Progenitor cell of endocrine pancreas (in vitro differentiated cells): ENCODE data around the gene FLT3. TPM values are rescaled to one million over a fixed set of nuclear protein-coding genes. Genes with fewer than 3 reads are reported as not detected.
"Not testable (repeated sequence)": the region's sequence is repeated elsewhere in the genome, so short reads cannot be mapped to it uniquely, and the experiment has no call there.

ENCODE experiments used
- DNase-seq: peaks from one replicate; pipeline ENCODE4 v3.0.0; 2021; ENCODE audit warnings: low spot score; ENCODE audit not compliant: unreplicated experiment
- H3K27ac Mint-ChIP-seq: 2 replicates; pipeline ENCODE4 v1.8.0; 2021; ENCODE audit warnings: mild to moderate bottlenecking, moderate library complexity, mixed read lengths
- H3K27me3 Mint-ChIP-seq: 2 replicates; pipeline ENCODE4 v1.8.0; 2021; ENCODE audit warnings: mixed read lengths
- H3K36me3 Mint-ChIP-seq: 2 replicates; pipeline ENCODE4 v1.8.0; 2022; ENCODE audit warnings: mixed read lengths; ENCODE audit not compliant: insufficient read depth
- H3K4me1 Mint-ChIP-seq: 2 replicates; pipeline ENCODE4 v1.8.0; 2021; ENCODE audit warnings: low read depth, mixed read lengths
- H3K4me3 Mint-ChIP-seq: 2 replicates; pipeline ENCODE4 v1.8.0; 2021; ENCODE audit warnings: low read depth, mild to moderate bottlenecking, moderate library complexity, mixed read lengths
- H3K9me3 Mint-ChIP-seq: 2 replicates; pipeline ENCODE4 v1.8.0; 2021; ENCODE audit warnings: low read depth, mixed read lengths
- CTCF ChIP-seq: fragments of 200-600 bp; sonication (generic); IDR thresholded peaks from one replicate; pipeline ENCODE4 v1.5.0; 2021; ENCODE audit warnings: antibody characterized with exemption, mild to moderate bottlenecking; ENCODE audit not compliant: unreplicated experiment
- total RNA-seq: library from RNA; stranded (reverse); gene quantifications from 2 replicates; pipeline ENCODE4 v1.2.1, GENCODE V29; 2021

The FLT3 gene
- total RNA-seq, 1 donor from 2014 or later = 0.17 TPM

DNA sequence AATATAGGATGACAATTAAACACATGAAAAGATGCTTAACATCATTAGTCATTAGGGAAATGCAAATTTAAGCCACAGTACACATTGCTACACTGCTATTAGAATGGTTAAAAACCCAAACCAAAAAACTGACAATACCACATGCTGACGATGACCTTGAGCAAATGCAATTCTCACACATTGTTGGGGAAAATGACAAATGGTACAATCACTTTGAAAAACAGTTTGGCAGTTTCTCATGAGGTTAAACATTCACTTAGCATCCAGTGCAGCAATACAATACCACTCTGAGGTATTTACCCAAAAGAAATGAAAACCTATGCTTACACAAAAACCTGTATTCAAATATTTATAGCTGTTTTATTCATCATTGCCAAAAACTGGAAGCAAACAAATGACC, 11.3 kb downstream of the FLT3 start:
- H3K4me3 Mint-ChIP-seq = no peak overlapping the region
- no peaks in the 10 kb centered on the region for H3K4me1 Mint-ChIP-seq
- no peak for DNase-seq
- H3K36me3 Mint-ChIP-seq = no peaks in the 10 kb centered on the region
- peaks cover 14% of the 10 kb centered on the region for H3K27me3 Mint-ChIP-seq
- TF ChIP-seq CTCF = no peak
- H3K9me3 Mint-ChIP-seq = no peaks in the 10 kb centered on the region
- H3K27ac Mint-ChIP-seq = no peak overlapping the region

DNA sequence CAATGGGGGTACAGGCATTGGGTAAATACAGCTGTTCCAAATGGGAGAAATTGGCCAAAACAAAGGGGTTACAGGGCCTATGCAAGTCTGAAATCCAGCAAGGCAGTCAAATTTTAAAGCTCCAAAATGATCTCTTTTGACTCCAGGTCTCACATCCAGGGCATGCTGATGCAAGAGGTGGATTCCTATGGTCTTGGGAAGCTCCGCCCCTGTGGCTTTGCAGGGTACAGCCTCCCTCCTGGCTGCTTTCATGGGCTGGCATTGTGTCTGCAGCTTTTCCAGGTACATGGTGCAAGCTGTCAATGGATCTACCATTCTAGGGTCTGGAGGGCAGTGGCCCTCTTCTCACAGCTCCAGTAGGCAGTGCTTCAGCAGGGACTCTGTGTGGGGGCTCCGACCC, 22.6 kb downstream of the FLT3 start:
- DNase-seq, H3K36me3 Mint-ChIP-seq, H3K9me3 Mint-ChIP-seq, H3K27me3 Mint-ChIP-seq, H3K27ac Mint-ChIP-seq, H3K4me3 Mint-ChIP-seq, H3K4me1 Mint-ChIP-seq: not testable (repeated sequence)

DNA sequence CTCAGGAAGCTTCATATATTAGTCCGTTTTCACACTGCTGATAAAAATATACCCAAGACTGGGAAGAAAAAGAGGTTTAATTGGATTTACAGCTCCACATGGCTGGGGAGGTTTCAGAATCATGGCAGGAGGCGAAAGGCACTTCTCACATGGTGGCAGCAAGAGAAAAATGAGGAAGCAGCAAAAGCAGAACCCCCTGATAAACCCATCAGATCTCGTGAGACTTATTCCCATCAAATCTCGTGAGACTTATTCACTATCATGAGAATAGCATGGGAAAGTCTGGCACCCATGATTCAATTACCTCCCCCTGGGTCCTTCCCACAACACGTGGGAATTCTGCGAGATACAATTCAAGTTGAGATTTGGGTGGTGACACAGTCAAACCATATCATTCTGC, 23.1 kb downstream of the FLT3 start:
- DNase-seq = no peak
- H3K27ac Mint-ChIP-seq = no peak overlapping the region

DNA sequence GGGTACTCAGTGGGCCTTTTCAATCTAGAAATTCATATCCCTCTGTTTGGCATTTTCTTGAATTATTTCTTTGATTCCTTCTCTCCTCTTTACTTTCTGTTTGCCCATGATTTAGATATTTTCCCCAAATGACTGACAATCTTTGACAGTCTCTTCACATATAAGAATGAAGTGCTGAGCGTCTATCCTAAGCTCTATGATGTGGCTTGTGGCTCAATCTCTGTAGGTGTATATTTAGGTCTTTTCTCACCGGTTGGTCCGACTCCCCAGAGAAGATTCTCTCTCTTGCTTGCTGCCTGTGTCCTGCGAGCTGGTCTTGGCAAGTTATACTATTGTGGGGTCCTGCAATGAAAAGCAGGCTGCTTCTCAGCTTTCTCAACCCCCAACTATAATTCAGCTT, 29.0 kb downstream of the FLT3 start:
- H3K36me3 Mint-ChIP-seq = no peaks in the 10 kb centered on the region
- no peak for TF ChIP-seq CTCF
- no peaks in the 10 kb centered on the region for H3K27me3 Mint-ChIP-seq
- H3K27ac Mint-ChIP-seq = no peak overlapping the region
- no peak overlapping the region for H3K4me3 Mint-ChIP-seq
- H3K4me1 Mint-ChIP-seq = no peaks in the 10 kb centered on the region
- H3K9me3 Mint-ChIP-seq = no peaks in the 10 kb centered on the region
- DNase-seq = no peak

More for the DNA sequence above, 23.1 kb downstream of the FLT3 start:
- H3K36me3 Mint-ChIP-seq = no peaks in the 10 kb centered on the region
- no peak for TF ChIP-seq CTCF
- peaks cover 6% of the 10 kb centered on the region for H3K9me3 Mint-ChIP-seq
- no peaks in the 10 kb centered on the region for H3K4me1 Mint-ChIP-seq
- H3K27me3 Mint-ChIP-seq = no peaks in the 10 kb centered on the region
- no peak overlapping the region for H3K4me3 Mint-ChIP-seq

DNA sequence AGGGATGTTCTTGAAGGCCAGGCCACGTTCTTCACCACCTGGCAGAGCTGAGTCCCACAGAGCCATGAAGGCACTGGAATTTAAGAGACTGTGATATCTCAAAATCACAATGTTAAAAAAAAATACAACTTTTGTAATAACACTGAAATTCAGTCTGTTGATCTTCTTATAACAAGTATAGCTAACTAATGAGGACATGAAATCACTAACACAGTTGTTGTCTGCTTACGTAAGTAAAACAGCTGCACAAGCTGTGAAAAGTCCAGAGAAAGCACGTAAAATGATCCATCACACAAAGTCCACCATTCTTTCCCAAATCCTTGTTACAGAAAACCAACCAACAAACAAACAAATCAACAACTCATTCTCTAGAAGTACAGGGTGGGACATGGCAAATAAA, 32.9 kb downstream of the FLT3 start:
- Mint-ChIP-seq H3K27me3 (no peaks in the 10 kb centered on the region), H3K36me3 (no peaks in the 10 kb centered on the region), H3K9me3 (peaks cover 3% of the 10 kb centered on the region), H3K27ac (no peak overlapping the region), H3K4me1 (no peaks in the 10 kb centered on the region), H3K4me3 (no peak overlapping the region)
- no peak for DNase-seq
- no peak for TF ChIP-seq CTCF

GRCh38 chr13:28058866-28059613, 41.3 kb downstream of the FLT3 start:
- H3K4me3 Mint-ChIP-seq = no peak overlapping the region
- H3K27me3 Mint-ChIP-seq = no peaks in the 10 kb centered on the region
- peaks cover 9% of the 10 kb centered on the region for H3K4me1 Mint-ChIP-seq
- TF ChIP-seq CTCF = peak; percentile 47
- no peak overlapping the region for H3K27ac Mint-ChIP-seq
- no peaks in the 10 kb centered on the region for H3K36me3 Mint-ChIP-seq
- no peaks in the 10 kb centered on the region for H3K9me3 Mint-ChIP-seq
- DNase-seq = no peak
